EH (cell line): ENCODE results near the gene IPO5.

Experiments used
- DNase-seq: peaks from one replicate; pipeline ENCODE4 v3.0.0-alpha.2; 2015; ENCODE audit warnings: low read depth

Gene IPO5

GRCh38 chr13:97953376-97953970 is at the start of gene IPO5:
TSS of gene IPO5 (plus strand) at chr13:97953675. CDS start at chr13:97976697, 23,022 bp downstream.
- DNase-seq = peak; percentile 35

GRCh38 chr13:97904059-97904458 is 49.4 kb upstream of the IPO5 start:
- no peak for DNase-seq

- DNase-seq = no peak
Measured at GRCh38 chr13:97905517-97905916, 48.0 kb upstream of the IPO5 start.

GRCh38 chr13:97911311-97912138 is 42.0 kb upstream of the IPO5 start:
- peak; percentile 45 for DNase-seq

GRCh38 chr13:97912139-97912535 is 41.3 kb upstream of the IPO5 start:
- DNase-seq = no peak

- DNase-seq = no peak
Measured at GRCh38 chr13:97913206-97913605, 40.3 kb upstream of the IPO5 start.

- DNase-seq = peak; percentile 67
Measured at GRCh38 chr13:97914540-97914939, 38.9 kb upstream of the IPO5 start.

GRCh38 chr13:97921176-97921816 is 32.2 kb upstream of the IPO5 start:
- DNase-seq = peak; percentile 42

- DNase-seq = no peak
Measured at GRCh38 chr13:97928301-97928700, 25.2 kb upstream of the IPO5 start.

GRCh38 chr13:97932036-97932435 is 21.4 kb upstream of the IPO5 start:
- DNase-seq = no peak

GRCh38 chr13:97932647-97933046 is 20.8 kb upstream of the IPO5 start:
- DNase-seq = no peak

- no peak for DNase-seq
Measured at GRCh38 chr13:97933776-97934175, 19.7 kb upstream of the IPO5 start.

GRCh38 chr13:97934590-97934989 is 18.9 kb upstream of the IPO5 start:
- no peak for DNase-seq

GRCh38 chr13:97935071-97935470 is 18.4 kb upstream of the IPO5 start:
- no peak for DNase-seq

- DNase-seq = no peak
Measured at GRCh38 chr13:97936036-97936435, 17.4 kb upstream of the IPO5 start.

- DNase-seq = no peak
Measured at GRCh38 chr13:97938706-97939475, 14.6 kb upstream of the IPO5 start.

GRCh38 chr13:97944396-97945029 is 9.0 kb upstream of the IPO5 start:
- DNase-seq = peak; percentile 57

- peak; percentile 55 for DNase-seq
Measured at GRCh38 chr13:97945342-97945741, 8.1 kb upstream of the IPO5 start.

- DNase-seq = peak; percentile 68
Measured at GRCh38 chr13:97945792-97946419, 7.6 kb upstream of the IPO5 start.

GRCh38 chr13:97946951-97947588 is 6.4 kb upstream of the IPO5 start:
- DNase-seq = peak; percentile 93

GRCh38 chr13:97948041-97948440 is 5.4 kb upstream of the IPO5 start:
- DNase-seq = peak; percentile 45
